Neural progenitor cell (in vitro differentiated cells): ENCODE measurements around the gene P4HA1.

ENCODE experiments used
- EZH2 ChIP-seq: fragments of 200-600 bp; sonication (generic); IDR thresholded peaks from 2 replicates; pipeline ENCODE4 v1.6.1; 2017; ENCODE audit warnings: antibody characterized with exemption, mild to moderate bottlenecking, moderate library complexity
- EZH2phosphoT487 ChIP-seq: fragments of 200-600 bp; sonication (generic); IDR thresholded peaks from 2 replicates; pipeline ENCODE4 v1.6.1; 2017; ENCODE audit warnings: antibody characterized with exemption
- TF ChIP-seq, protein P1 (sequence below): fragments of 200-600 bp; sonication (generic); IDR thresholded peaks from 2 replicates; pipeline ENCODE4 v1.5.1; 2017; ENCODE audit warnings: antibody characterized with exemption, mild to moderate bottlenecking

DNA sequence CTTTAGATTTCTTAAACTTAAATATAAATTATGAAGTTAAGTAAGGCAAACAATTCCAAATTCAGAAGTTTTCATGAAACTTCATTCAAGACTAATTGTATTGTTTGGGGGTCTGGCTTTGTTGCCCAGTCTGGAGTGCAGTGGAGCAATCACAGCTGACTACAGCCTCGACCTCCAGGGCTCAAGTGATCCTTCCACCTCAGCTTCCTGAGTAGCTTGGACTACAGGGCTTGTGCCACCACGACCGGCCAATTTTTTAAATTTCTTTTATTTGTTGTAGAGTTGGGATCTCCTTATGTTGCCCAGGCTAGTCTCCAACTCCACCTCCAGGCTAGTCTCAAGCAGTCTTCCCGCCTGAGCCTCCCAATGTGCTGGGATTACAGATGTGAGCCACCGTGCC lies 12.5 kb downstream of the P4HA1 start:
- TF ChIP-seq, protein P1, sequence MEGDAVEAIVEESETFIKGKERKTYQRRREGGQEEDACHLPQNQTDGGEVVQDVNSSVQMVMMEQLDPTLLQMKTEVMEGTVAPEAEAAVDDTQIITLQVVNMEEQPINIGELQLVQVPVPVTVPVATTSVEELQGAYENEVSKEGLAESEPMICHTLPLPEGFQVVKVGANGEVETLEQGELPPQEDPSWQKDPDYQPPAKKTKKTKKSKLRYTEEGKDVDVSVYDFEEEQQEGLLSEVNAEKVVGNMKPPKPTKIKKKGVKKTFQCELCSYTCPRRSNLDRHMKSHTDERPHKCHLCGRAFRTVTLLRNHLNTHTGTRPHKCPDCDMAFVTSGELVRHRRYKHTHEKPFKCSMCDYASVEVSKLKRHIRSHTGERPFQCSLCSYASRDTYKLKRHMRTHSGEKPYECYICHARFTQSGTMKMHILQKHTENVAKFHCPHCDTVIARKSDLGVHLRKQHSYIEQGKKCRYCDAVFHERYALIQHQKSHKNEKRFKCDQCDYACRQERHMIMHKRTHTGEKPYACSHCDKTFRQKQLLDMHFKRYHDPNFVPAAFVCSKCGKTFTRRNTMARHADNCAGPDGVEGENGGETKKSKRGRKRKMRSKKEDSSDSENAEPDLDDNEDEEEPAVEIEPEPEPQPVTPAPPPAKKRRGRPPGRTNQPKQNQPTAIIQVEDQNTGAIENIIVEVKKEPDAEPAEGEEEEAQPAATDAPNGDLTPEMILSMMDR: no peak
- no peak for TF ChIP-seq EZH2
- no peak for TF ChIP-seq EZH2phosphoT487
